Suprapubic skin (tissue), 4 donors: Measurements from ENCODE around the gene RFC2. TPM values are rescaled to one million over a fixed set of nuclear protein-coding genes. Genes with fewer than 3 reads are reported as not detected.

Experiments
- DNase-seq, 2 donors: peaks; one replicate each; pipeline ENCODE4 v3.0.0-alpha.2; 2019; ENCODE audit warnings: low spot score in 2 of 2
- H3K27ac ChIP-seq: fragments of 200-600 bp; sonication (generic); one replicate; pipeline ENCODE4 v1.5.1; 2019
- H3K27me3 ChIP-seq: fragments of 200-600 bp; sonication (generic); one replicate; pipeline ENCODE4 v1.5.1; 2019
- H3K36me3 ChIP-seq: fragments of 200-600 bp; sonication (generic); one replicate; pipeline ENCODE4 v1.5.1; 2019
- H3K4me1 ChIP-seq: fragments of 200-600 bp; sonication (generic); one replicate; pipeline ENCODE4 v1.5.1; 2019
- H3K4me3 ChIP-seq: fragments of 200-600 bp; sonication (generic); one replicate; pipeline ENCODE4 v1.5.1; 2019; ENCODE audit warnings: mild to moderate bottlenecking
- H3K9me3 ChIP-seq: fragments of 200-600 bp; sonication (generic); one replicate; pipeline ENCODE4 v1.5.1; 2019
- EP300 ChIP-seq: sonication (generic); formaldehyde crosslinking; IDR thresholded peaks from one replicate; pipeline ENCODE4 v1.6.1; 2017; ENCODE audit warnings: antibody characterized with exemption
- POLR2A ChIP-seq, 2 donors: fragments of 450-650 bp; IDR thresholded peaks; one replicate each; pipeline ENCODE4 v1.6.1; 2017; ENCODE audit warnings: antibody characterized with exemption in 2 of 2, mild to moderate bottlenecking in 2 of 2, moderate library complexity in 2 of 2
- POLR2AphosphoS5 ChIP-seq, 3 donors: sonication (generic); formaldehyde crosslinking; IDR thresholded peaks; one replicate each; pipeline ENCODE4 v1.6.1; 2017; ENCODE audit warnings: antibody characterized with exemption in 3 of 3
- WGBS: methylation state at CpG from one replicate; pipeline ENCODE4 v1.1.5; 2018; 5-methylcytosine and 5-hydroxymethylcytosine counted together
- total RNA-seq, 4 donors: library from RNA; depleted of rRNA; stranded (reverse); fragments of >200 nt; gene quantifications; one replicate each; pipeline ENCODE4 v1.1.0, GENCODE V29; 2016
- TF ChIP-seq, protein P1 (sequence below), 2 donors: fragments of 200-600 bp in 1 of 2; fragments of 450-650 bp in 1 of 2; sonication (generic) in 1 of 2; IDR thresholded peaks; one replicate each; pipeline ENCODE4 v1.5.1; 2016 to 2019; ENCODE audit warnings: antibody characterized with exemption in 2 of 2, mild to moderate bottlenecking in 1 of 2, moderate library complexity in 1 of 2

Gene RFC2
- total RNA-seq, 4 donors from 2014 or later: 15.0 to 17.2 (median 16.4) TPM

DNA sequence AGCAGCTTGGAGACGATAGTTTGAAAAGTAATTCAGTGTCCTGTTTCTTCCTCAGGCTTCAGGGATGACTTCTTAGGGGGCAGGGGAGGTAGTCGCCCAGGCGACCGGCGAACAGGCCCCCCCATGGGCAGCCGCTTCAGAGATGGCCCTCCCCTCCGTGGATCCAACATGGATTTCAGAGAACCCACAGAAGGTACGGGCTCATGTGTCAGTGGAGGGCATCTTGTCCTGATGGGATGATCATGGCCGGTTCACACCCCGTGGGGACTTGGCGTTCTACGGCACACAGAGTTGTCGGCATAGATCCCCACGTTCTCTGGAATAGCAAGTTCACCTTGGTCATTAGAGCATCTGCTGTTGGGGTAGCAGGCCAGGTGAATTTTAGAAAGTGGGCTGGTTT is 59.5 kb downstream of the RFC2 start:
- Histone ChIP-seq H3K27me3 (no peaks in the 10 kb centered on the region), H3K36me3 (peaks cover 79% of the 10 kb centered on the region), H3K27ac (no peak overlapping the region), H3K9me3 (no peaks in the 10 kb centered on the region), H3K4me3 (no peak overlapping the region), H3K4me1 (no peaks in the 10 kb centered on the region)
- TF ChIP-seq POLR2A (IDR thresholded peaks at IDR 0.05) (no peak), EP300 (no peak), POLR2AphosphoS5 (IDR thresholded peaks at IDR 0.05) (no peak)
- TF ChIP-seq, protein P1, sequence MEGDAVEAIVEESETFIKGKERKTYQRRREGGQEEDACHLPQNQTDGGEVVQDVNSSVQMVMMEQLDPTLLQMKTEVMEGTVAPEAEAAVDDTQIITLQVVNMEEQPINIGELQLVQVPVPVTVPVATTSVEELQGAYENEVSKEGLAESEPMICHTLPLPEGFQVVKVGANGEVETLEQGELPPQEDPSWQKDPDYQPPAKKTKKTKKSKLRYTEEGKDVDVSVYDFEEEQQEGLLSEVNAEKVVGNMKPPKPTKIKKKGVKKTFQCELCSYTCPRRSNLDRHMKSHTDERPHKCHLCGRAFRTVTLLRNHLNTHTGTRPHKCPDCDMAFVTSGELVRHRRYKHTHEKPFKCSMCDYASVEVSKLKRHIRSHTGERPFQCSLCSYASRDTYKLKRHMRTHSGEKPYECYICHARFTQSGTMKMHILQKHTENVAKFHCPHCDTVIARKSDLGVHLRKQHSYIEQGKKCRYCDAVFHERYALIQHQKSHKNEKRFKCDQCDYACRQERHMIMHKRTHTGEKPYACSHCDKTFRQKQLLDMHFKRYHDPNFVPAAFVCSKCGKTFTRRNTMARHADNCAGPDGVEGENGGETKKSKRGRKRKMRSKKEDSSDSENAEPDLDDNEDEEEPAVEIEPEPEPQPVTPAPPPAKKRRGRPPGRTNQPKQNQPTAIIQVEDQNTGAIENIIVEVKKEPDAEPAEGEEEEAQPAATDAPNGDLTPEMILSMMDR (IDR thresholded peaks at IDR 0.05): no peak
- WGBS: 91% methylated on average over 14 of the region's 14 CpGs
- no peak for DNase-seq

DNA sequence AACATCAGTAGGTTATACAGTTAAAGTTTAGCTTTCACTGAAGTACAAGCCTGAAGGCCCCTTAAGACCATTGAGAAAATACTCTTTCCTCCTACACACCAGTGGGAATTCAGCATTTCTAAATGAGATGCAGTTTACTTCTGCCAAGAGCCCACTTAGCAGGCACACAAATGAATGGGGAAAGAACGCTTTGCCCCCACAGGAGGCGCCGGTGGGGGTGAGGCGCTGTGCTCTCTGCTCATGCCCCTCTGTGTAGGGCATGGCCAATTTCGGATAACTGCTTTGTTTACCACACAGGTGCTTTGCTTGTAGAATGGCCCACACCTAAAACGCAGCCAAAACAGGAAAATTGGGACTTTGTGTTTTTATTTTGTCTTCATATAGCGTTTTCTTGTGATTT is 60.3 kb downstream of the RFC2 start:
- Histone ChIP-seq H3K27ac (no peak overlapping the region), H3K36me3 (peaks cover 87% of the 10 kb centered on the region), H3K4me3 (no peak overlapping the region), H3K27me3 (no peaks in the 10 kb centered on the region), H3K9me3 (no peaks in the 10 kb centered on the region), H3K4me1 (no peaks in the 10 kb centered on the region)
- no peak for DNase-seq
- 93% methylated on average over 7 of the region's 7 CpGs for WGBS
- TF ChIP-seq POLR2A (IDR thresholded peaks at IDR 0.05): no peak

DNA sequence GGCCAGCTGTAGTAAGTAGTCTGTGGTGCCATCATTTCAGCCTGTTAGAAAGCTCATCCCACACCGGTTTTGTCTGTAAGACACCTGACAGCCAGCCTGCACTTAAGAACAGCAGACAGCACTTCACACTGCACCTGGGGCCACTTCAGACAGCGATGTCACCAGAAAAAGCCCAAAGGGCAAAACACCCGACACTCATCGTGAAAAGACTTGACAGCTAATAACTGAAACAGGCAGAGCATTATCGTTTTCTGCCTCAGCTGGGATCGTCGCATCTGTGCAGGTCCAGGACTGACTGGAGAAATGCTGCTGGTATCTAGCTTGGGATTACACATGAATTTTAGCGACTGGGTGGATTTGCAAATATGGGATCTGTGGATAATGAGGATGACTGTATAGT is 61.1 kb downstream of the RFC2 start:
- Histone ChIP-seq H3K36me3 (peaks cover 93% of the 10 kb centered on the region), H3K27me3 (no peaks in the 10 kb centered on the region), H3K4me1 (peaks cover 7% of the 10 kb centered on the region), H3K9me3 (no peaks in the 10 kb centered on the region), H3K27ac (no peak overlapping the region), H3K4me3 (no peak overlapping the region)
- 72% methylated on average over 8 of the region's 8 CpGs for WGBS
- TF ChIP-seq EP300 (no peak), POLR2A (IDR thresholded peaks at IDR 0.05) (no peak), POLR2AphosphoS5 (IDR thresholded peaks at IDR 0.05) (no peak)
- TF ChIP-seq, protein P1 (IDR thresholded peaks at IDR 0.05): no peak
- peak in 1 of 2 donors; percentile 20 for DNase-seq

DNA sequence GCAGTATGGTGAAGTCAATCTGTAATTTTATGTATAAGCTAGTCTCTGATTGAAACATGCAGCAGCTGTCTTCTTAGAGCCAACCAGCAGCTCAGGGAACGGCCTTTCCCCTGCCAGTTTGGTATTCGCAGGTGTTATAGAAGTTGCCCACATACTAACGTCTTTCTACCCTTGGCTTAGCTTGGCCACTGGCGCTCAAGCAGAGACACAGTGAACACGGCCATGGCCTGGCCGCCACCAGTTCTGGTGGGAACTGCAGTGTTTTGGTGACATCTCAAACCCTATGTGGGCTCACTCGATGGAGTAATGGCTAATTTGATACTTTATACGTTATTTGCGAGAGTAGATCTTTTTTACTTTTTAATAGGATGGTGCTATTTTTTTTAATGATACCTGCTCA is 63.0 kb downstream of the RFC2 start:
- no peak overlapping the region for H3K27ac ChIP-seq

DNA sequence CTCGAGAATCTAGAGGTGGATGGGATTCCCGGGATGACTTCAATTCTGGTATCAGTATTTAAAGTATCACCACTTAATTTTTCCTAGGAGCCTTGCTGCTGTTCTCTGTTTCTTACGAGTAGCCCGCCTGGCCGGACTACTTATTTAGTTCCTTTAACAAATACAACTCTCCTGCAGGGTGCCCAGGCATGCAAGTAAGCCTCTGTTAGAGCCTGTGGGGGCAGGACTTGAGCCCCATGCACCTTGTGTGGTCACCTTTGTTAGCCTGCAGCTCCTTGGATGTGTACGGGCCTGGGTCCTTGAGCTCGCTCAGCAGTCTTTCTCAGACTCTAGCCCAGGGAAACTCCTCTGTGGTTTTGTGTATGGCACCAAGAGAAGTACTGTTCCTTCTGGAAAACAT is 63.9 kb downstream of the RFC2 start:
- Histone ChIP-seq H3K4me3 (no peak overlapping the region), H3K36me3 (peaks cover 83% of the 10 kb centered on the region), H3K27ac (no peak overlapping the region), H3K4me1 (peaks cover 30% of the 10 kb centered on the region), H3K27me3 (no peaks in the 10 kb centered on the region), H3K9me3 (no peaks in the 10 kb centered on the region)
- TF ChIP-seq POLR2A (IDR thresholded peaks at IDR 0.05): no peak
- TF ChIP-seq, protein P1 (IDR thresholded peaks at IDR 0.05): no peak
- TF ChIP-seq POLR2AphosphoS5 (IDR thresholded peaks at IDR 0.05): no peak
- TF ChIP-seq EP300: no peak
- DNase-seq: peak in 1 of 2 donors; percentile 56
- 90% methylated on average over 7 of the region's 7 CpGs for WGBS

More for the DNA sequence above, 63.0 kb downstream of the RFC2 start:
- Histone ChIP-seq H3K36me3 (peaks cover 93% of the 10 kb centered on the region), H3K27me3 (no peaks in the 10 kb centered on the region), H3K9me3 (no peaks in the 10 kb centered on the region), H3K4me1 (peaks cover 22% of the 10 kb centered on the region), H3K4me3 (no peak overlapping the region)
- WGBS: 93% methylated on average over 9 of the region's 9 CpGs
- no peak for TF ChIP-seq POLR2A (IDR thresholded peaks at IDR 0.05)
- TF ChIP-seq, protein P1 (IDR thresholded peaks at IDR 0.05): no peak
- TF ChIP-seq EP300: no peak
- no peak for TF ChIP-seq POLR2AphosphoS5 (IDR thresholded peaks at IDR 0.05)
- DNase-seq: peak in 1 of 2 donors; percentile 16
